Measurements from ENCODE around the gene CD47.

The CD47 gene

DNA sequence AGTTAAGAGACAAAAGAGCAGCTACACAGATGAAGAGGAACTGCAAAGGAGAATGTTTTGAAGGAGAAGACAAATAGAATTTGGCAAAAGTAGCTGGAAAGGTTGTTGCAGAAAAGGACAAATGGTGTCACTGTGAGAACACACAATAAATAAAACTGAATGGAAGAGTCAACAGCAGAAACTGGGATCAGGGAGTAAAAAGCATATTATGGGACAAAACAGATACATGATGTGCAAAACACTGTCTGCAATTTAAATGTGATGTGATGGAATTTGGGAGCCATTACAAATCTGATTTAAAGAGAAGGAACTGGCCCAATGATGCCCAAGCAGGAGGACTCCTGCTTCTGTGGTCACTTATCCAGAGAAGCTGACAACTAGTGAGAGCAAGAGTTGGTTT lies 46.1 kb downstream of the CD47 start:
- DNase-seq = no peak

DNA sequence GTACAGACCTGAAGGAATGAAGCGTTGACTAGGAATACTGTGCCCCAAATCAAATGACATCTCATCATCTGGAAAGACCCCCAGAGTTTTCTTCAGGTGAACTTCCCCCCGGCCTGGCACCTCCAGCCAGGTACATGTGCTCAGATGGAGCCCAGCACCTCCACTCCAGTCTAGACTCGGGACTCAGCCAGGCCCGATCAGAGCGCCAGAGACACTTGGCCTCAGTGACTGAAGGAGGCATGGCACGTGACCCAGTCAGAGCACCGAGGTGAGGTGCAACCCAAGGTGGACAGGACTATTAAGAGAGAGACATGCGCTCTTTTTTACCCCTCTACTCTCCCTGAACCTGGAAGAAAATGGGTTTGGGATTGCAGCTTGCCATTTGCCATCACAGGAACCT lies 48.5 kb downstream of the CD47 start:
- no peak for DNase-seq

DNA sequence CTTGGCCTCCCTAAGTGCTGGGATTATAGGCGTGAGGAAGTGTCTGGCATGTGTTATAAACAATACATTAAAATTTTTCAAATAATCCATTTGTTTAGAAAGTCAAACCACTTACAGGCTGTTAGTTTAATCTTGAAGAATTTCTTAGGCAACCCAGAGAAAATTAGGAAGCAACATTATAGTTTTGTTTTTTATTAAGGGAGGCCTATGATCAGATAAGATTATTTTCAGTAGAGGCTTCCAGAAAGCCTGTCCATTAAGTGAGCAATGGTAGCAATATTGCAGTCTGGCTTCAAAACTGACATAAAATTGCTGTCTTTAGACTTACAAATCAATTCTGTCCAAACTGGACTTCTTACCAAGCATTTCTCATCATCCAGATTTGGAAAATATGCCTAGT lies 49.6 kb downstream of the CD47 start:
- DNase-seq = no peak

- DNase-seq = no peak
Measured at GRCh38 chr3:108037770-108038169, 53.1 kb downstream of the CD47 start.

- no peak for DNase-seq
Measured at GRCh38 chr3:108036984-108037741, 53.7 kb downstream of the CD47 start.

GRCh38 chr3:108036401-108036800 lies 54.4 kb downstream of the CD47 start:
- no peak for DNase-seq

DNA sequence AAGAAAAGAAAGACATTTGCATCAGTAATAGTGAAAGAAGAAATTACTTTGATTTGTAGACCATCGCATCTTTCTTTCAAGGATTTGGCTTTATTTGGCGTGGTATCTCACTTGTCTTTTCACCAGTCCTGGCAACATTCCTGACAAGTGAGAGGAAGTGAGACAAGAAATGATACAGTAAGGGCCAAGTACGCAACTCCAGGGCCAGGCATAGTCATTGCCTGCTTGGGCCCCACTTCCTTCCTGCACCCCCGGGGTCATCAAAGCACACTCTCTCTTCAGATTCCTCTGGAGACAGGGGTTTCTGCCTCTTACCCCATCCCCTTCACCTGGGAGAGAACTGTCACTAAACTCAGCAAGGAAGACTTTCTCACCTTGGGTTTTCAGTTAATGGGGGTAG lies 55.1 kb downstream of the CD47 start:
- no peak for DNase-seq

DNA sequence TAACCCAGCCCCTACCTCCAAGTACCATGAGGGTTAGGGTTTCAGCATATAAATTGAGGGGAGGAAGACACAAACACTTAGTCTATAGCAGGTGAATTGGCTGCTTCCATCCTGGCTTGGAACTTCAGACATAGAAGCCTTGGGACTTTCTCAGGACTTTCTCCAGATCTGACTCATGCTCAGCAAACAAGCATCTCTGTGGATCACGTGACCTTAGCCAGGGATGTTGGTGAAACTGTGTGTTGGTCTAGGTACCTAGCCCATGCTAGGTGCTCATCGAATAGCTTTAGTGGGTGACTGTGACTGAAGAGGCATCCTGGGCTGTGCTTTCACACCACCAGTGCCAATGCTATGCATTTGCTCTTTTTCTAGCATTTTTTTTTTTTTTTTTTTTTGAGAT lies 58.9 kb downstream of the CD47 start:
- no peak for DNase-seq

DNA sequence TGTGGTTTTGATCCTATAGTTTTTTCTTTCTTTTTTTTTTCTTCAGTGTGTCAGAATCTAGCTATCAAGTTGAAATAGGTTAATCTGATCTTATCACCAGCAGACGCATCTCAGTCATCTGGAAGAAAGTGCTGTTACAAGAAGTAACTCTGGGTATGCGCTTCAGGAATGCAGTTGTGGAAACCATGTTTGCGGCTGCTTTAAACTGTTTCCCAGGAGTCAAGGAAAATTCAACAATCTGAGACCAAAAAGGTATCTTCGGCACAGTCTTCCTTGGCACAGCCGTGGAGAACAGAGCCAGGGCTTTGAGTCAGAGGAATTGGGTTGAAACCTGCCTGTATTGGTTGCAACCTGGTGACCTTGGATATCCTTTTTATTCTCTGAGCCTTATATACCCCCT lies 59.9 kb downstream of the CD47 start:
- no peak for DNase-seq

GRCh38 chr3:108029466-108029865 lies 61.4 kb downstream of the CD47 start:
- DNase-seq = no peak

DNA sequence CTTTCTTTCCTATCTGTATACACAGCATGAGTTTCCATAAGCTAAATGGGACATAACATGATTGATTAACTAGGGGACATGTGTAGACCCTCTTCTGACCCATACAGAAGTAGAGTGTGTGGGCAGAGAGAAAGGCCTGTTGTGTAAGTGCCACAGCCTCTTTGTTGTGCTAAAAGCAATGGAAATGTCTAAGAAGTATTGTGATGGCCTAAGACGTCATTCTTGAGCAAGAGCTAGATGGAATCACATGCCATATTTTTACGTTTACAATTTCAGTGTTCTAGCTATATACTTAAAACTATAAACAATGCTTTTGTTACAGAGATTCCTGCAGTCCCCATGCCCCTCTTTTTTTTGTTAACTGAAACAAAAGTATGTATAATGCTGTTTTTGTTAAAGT lies 61.9 kb downstream of the CD47 start:
- no peak for DNase-seq

DNA sequence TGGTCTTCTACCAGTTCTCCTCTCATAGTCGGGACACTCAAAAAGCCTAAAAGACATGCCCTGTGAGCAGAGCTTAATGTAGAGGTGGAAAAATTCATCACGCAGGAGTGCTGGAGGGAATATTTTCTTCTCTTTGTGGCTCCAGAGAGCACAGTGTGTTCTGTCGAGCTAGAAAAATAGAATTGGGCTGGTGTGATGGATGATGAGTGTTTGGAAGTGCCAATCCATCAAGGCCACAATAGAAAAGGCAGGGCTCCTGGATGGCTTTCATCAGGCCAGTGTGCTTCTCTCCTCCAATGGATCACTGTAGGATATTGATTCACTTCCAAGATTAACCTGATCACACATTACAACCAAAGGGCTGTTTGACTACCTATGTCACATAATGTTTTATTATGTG lies 65.7 kb downstream of the CD47 start:
- DNase-seq = no peak

DNA sequence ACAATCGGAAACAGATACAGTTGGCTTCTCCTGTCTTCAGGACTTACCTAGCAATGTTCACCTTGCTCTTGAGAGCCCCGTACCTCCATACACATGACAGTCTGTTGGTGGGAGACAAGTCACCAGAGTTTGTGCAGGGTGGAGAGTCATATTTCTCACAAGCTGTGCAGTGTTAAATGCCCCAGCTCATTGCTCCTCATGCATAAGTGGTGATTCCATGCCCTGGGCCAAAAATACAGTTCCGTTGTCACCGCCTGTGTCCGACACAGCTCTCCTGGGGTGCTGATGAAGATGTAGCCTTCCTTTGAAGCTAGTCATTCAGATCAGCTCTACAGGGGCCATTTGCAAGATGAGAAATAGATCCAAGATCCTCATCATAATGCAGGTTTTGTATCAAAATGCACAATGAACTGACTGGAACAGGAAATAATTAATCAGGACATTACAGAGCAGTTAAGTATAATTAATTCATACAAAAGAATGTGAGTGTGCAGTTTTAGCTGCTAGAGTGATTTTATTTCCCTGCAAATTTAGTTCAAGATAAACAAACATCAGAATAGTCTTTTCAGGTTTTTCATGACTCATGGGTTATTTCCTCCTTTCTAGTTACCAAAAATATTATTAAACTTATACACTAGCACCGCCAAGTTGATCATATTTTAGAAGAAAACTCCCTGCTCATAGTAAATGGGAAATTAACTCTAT lies 66.5 kb downstream of the CD47 start:
- DNase-seq = no peak

- DNase-seq = no peak
Measured at GRCh38 chr3:108022256-108023150, 68.3 kb downstream of the CD47 start.

GRCh38 chr3:108021533-108021932 lies 69.3 kb downstream of the CD47 start:
- DNase-seq = no peak

- no peak for DNase-seq
Measured at GRCh38 chr3:108021131-108021530, 69.7 kb downstream of the CD47 start.

DNA sequence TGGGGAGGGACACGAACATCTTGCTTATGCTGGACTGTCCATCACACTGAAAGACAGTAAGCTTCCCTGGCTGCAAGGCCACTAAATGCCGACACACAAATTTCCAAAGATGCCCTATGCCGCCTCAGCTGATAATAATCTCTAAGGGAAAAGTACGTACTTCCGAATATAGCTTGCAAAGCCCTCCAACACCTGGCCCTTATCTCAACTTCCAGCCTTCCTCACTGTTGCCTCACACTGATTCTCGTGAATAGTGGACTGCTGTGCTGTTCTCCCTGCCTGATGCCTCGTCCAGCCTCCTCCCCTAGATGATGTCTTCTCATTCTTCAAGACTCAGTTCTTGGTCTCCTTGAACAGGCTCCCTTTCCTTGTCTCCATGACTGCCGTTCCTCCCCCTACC lies 72.3 kb downstream of the CD47 start:
- DNase-seq = no peak

DNA sequence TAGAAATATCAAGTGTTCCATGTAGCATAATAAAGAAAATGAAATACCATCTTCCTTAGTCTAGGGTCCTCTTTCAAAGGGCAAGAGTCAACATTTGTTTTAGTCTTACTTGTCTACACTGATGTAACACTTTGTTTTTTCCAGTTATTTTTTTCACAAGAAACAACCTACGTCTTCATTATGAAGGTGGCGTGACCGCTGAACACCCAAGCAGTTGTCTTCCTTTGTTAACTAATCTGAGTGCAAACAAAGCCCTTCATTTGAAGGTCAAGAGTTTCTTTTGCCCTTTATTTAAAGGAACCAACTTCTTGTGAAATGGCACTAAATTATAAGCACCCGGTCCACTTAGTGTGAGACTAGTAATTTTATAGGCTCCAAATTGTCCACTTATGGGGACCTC lies 73.2 kb downstream of the CD47 start:
- DNase-seq = no peak

DNA sequence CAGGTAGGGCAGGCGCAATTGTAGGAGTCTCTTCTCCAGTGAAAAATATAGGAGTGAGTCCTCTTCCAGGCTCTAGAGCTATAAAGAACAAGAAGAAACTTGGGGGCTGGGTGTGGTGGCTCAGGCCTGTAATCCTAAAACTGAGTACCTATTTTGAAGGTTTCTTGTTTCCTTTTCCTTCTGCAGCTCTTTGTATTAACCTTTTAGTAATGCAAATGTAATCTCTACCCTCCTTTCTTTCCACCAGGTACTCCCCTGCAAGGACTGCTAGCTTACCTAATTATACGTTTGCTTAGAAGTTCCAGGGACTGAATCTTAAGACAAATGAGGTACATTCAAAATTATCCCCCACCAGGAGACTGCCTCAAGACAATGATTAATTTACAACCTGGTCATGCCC lies 75.9 kb downstream of the CD47 start:
- DNase-seq = no peak

GRCh38 chr3:108013141-108014055 lies 77.4 kb downstream of the CD47 start:
- DNase-seq = no peak

- no peak for DNase-seq
Measured at GRCh38 chr3:108012304-108012703, 78.5 kb downstream of the CD47 start.

GRCh38 chr3:108011616-108012015 lies 79.2 kb downstream of the CD47 start:
- no peak for DNase-seq
